ENCODE data around the gene PTRHD1. TPM values are rescaled to one million over a fixed set of nuclear protein-coding genes. Genes with fewer than 3 reads are reported as not detected.
"Not testable (repeated sequence)": the region's sequence is repeated elsewhere in the genome, so short reads cannot be mapped to it uniquely, and the experiment has no call there.

The PTRHD1 gene
- total RNA-seq, 1 donor from 2014 or later, result 13.4 TPM

GRCh38 chr2:24813691-24814137 is 20.5 kb upstream of the PTRHD1 start:
- DNase-seq (ENCODE audit: low spot score) (peak; percentile 8), ATAC-seq (no peak)

GRCh38 chr2:24809316-24810007 is 16.3 kb upstream of the PTRHD1 start:
- ATAC-seq (no peak), DNase-seq (ENCODE audit: low spot score) (no peak)

- ATAC-seq (no peak), DNase-seq (ENCODE audit: low spot score) (no peak)
Observed at GRCh38 chr2:24806661-24807036, 13.5 kb upstream of the PTRHD1 start.

GRCh38 chr2:24805811-24806660 is 12.8 kb upstream of the PTRHD1 start:
- not testable (repeated sequence) for DNase-seq (ENCODE audit: low spot score); ATAC-seq

- DNase-seq (ENCODE audit: low spot score); ATAC-seq: not testable (repeated sequence)
Observed at GRCh38 chr2:24800487-24800886, 7.3 kb upstream of the PTRHD1 start.

GRCh38 chr2:24797644-24798043 is 4.5 kb upstream of the PTRHD1 start:
- no peak for ATAC-seq

GRCh38 chr2:24793761-24794435 is 707 bp upstream of the PTRHD1 start:
- ATAC-seq, result no peak
- DNase-seq (ENCODE audit: low spot score), result no peak

More at GRCh38 chr2:24797644-24798043, 4.5 kb upstream of the PTRHD1 start:
- no peak for DNase-seq (ENCODE audit: low spot score)

- ATAC-seq (peak; percentile 29), DNase-seq (ENCODE audit: low spot score) (no peak)
Observed at GRCh38 chr2:24792542-24792873, 683 bp downstream of the PTRHD1 start.

GRCh38 chr2:24791452-24791851 is 1.7 kb downstream of the PTRHD1 start:
- ATAC-seq (no peak), DNase-seq (ENCODE audit: low spot score) (no peak)

GRCh38 chr2:24788816-24789215 is 4.4 kb downstream of the PTRHD1 start:
- no peak for ATAC-seq

GRCh38 chr2:24787532-24787931 is 5.7 kb downstream of the PTRHD1 start:
- ATAC-seq (no peak), DNase-seq (ENCODE audit: low spot score) (no peak)

More at GRCh38 chr2:24788816-24789215, 4.4 kb downstream of the PTRHD1 start:
- no peak for DNase-seq (ENCODE audit: low spot score)

GRCh38 chr2:24785671-24786321 is 7.4 kb downstream of the PTRHD1 start:
- peak; percentile 39 for ATAC-seq
- DNase-seq (ENCODE audit: low spot score), result no peak

GRCh38 chr2:24783641-24784040 is 9.6 kb downstream of the PTRHD1 start:
- DNase-seq (ENCODE audit: low spot score) (no peak), ATAC-seq (no peak)

GRCh38 chr2:24779116-24779515 is 14.1 kb downstream of the PTRHD1 start:
- DNase-seq (ENCODE audit: low spot score), result no peak
- no peak for ATAC-seq

- DNase-seq (ENCODE audit: low spot score) (no peak), ATAC-seq (no peak)
Observed at GRCh38 chr2:24774373-24774772, 18.8 kb downstream of the PTRHD1 start.

GRCh38 chr2:24771764-24772586 is 21.2 kb downstream of the PTRHD1 start:
- DNase-seq (ENCODE audit: low spot score) (no peak), ATAC-seq (no peak)

- ATAC-seq (no peak), DNase-seq (ENCODE audit: low spot score) (no peak)
Observed at GRCh38 chr2:24771061-24771460, 22.1 kb downstream of the PTRHD1 start.

GRCh38 chr2:24768601-24769000 is 24.6 kb downstream of the PTRHD1 start:
- ATAC-seq, result no peak
- no peak for DNase-seq (ENCODE audit: low spot score)

- DNase-seq (ENCODE audit: low spot score), result no peak
- ATAC-seq, result no peak
Observed at GRCh38 chr2:24768013-24768412, 25.2 kb downstream of the PTRHD1 start.

- no peak for ATAC-seq
Observed at GRCh38 chr2:24766609-24767008, 26.6 kb downstream of the PTRHD1 start.

More at GRCh38 chr2:24766609-24767008, 26.6 kb downstream of the PTRHD1 start:
- no peak for DNase-seq (ENCODE audit: low spot score)
